NCI-H524 (cell line): ENCODE results near the gene WBP1L.
"Not testable (repeated sequence)": the region's sequence is repeated elsewhere in the genome, so short reads cannot be mapped to it uniquely, and the experiment has no call there.

ENCODE experiments used
- DNase-seq, 2 experiments: peaks; one replicate each; lab custom pipeline; 2025; lab: John Stamatoyannopoulos, UW

WBP1L gene

GRCh38 chr10:102841827-102842345 lies 98.1 kb downstream of the WBP1L start:
- DNase-seq, result no peak

- DNase-seq, result not testable (repeated sequence)
Observed at GRCh38 chr10:102843139-102843538, 99.4 kb downstream of the WBP1L start.

GRCh38 chr10:102844190-102844776 lies 100.5 kb downstream of the WBP1L start:
- not testable (repeated sequence) for DNase-seq

- no peak for DNase-seq
Observed at GRCh38 chr10:102845352-102845902, 101.7 kb downstream of the WBP1L start.

- no peak for DNase-seq
Observed at GRCh38 chr10:102850025-102850518, 106.3 kb downstream of the WBP1L start.

DNA sequence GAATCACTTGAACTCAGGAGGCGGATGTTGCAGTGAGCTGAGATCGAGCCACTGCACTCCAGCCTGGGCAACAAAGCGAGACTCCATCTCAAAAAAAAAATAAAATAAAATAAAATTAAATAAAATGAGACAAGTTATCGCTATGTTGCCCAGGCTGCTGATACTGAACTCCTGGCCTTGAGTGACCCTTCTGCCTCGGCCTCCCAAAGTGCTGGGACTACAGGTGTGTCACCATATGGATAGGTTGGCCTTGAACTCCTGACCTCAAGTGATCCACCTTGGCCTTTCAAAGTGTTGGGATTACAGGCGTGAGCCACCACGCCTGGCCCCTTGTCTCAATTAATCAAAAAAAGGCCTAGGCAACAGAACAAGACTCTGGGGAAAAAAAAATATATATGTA lies 109.5 kb downstream of the WBP1L start:
- DNase-seq, result not testable (repeated sequence)

DNA sequence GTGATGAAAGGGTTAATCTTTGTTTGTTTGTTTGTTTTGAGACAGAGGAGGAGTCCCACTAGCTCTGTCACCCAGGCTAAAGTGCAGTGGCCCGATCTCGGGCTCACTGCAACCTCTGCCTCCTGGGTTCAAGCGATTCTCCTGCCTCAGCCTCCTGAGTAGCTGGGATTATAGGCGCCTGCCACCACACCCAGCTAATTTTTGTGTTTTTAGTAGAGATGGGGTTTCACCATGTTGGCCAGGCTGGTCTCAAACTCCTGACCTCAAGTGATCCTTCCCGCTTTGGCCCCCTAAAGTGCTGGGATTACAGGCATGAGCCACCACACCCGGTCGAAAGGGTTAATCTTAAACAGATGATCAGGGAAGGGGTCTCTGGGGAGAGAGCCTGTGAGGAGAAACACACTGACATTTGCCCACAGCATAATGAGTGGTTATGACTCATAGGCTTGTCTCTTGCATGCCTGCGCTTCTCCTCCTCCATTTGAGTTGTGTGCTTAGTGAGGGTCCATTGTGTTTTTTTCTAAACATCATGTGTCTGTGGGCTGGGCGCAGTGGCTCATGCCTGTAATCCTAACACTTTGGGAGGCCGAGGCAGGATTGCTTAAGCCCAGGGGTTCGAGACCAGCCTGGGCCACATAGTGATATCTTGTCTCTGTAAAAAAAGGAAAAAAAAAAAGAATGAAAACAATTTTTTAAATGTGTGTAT lies 112.1 kb downstream of the WBP1L start:
- peak in 1 of 2 experiments; percentile 0 for DNase-seq

DNA sequence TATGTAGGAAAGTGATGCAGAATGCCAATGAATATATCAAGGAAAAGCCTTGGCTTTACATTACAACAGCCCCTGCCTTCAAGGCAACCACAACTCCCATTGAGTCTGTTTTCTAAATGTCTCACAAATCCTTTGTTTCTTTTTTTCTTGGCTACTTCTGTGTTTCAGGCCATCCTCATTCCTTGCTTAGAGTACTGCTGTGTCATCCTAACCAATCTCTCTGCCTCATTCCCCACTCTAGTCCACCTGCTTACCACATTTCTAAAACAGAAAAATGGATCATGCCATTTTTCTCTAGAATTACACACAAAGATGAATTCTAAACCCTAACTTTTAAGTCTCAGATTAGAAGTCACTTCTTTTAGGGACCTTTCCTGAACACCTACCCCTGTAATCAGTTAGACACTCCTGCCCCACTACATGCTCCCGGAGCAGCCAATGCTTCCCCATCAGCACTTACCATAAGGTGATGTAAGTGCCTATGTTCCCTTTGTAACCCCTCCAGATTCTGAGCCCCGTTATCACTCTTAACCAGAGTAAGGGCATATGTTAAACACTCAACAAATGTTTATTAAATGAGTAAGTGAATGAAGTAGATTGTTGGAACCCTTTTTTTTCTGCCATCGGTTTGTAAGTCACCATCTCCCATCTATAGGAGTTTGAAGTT lies 113.1 kb downstream of the WBP1L start:
- no peak for DNase-seq

DNA sequence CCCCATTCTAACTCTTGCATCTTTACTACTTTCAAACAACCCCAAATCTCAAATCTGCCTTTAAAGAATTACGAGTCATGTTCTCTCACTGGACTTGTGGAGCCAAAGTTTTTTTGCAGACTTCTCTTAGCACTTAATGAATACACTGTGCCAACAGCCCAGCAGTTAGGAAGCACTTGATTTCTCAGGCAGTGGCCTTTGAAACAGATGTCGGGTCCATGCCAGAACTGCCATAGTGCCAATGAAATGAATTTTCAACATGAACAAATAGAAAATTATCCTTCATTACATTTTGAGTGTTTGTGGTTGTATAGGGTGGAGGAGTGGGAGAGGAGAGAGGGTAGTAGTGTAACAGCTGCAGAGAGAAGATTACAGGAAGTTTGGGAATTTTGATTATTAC lies 116.2 kb downstream of the WBP1L start:
- no peak for DNase-seq

DNA sequence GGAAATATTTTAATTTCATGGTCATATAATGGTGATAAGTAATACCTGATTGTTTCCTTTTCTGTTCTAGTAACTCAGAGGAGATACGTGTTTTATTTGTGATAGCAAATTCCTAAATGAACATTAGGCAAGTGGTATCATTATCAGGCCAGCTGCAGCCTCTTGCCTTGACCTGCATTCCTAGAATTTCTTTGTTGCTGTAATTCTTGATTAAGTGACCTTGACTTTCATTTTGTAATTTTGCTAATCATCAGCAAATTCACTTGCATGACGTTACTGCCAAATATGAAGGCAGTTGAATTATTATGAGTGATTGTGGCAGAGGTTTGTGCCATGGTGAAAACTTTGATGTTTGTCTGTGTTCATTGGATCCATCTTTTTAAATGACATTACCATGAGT lies 119.9 kb downstream of the WBP1L start:
- no peak for DNase-seq

DNA sequence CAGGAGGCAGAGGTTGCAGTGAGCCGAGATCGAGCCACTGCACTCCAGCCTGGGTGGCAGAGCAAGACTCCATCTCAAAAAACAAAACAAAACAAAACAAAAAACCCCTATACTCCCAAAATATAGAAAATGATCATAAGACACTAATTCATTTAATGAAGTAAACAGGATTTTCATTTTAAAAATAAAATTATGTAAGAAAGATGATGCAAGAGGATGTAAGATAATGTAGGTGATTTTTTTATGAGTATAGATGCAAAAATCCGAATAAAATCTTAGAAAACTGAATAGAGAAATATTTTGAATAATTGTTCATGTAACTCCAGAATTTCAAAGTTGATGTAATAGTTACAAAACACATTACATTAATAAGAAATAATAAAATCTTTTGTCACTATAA lies 121.9 kb downstream of the WBP1L start:
- no peak for DNase-seq
